Hematopoietic multipotent progenitor cell treated with erythropoietin and hydrocortisone succinate and interleukin-3 and kit ligand, for 6 days (in vitro differentiated cells): ENCODE data around the gene SMAD7.

ENCODE experiments used
- DNase-seq: peaks from one replicate; pipeline ENCODE4 v3.0.0-alpha.2; 2015

SMAD7 gene

GRCh38 chr18:48929212-48929612 is 21.6 kb downstream of the SMAD7 start:
- no peak for DNase-seq

- DNase-seq: peak; percentile 73
Measured at GRCh38 chr18:48928787-48929186, 22.0 kb downstream of the SMAD7 start.

- no peak for DNase-seq
Measured at GRCh38 chr18:48927286-48928080, 23.3 kb downstream of the SMAD7 start.

- DNase-seq: no peak
Measured at GRCh38 chr18:48926420-48926857, 24.3 kb downstream of the SMAD7 start.

GRCh38 chr18:48925491-48925780 is 25.3 kb downstream of the SMAD7 start:
- DNase-seq: no peak

- no peak for DNase-seq
Measured at GRCh38 chr18:48924630-48925490, 25.9 kb downstream of the SMAD7 start.

GRCh38 chr18:48923746-48924629 is 26.8 kb downstream of the SMAD7 start:
- no peak for DNase-seq

- peak; percentile 61 for DNase-seq
Measured at GRCh38 chr18:48922801-48923730, 27.7 kb downstream of the SMAD7 start.

- DNase-seq: no peak
Measured at GRCh38 chr18:48922226-48922800, 28.5 kb downstream of the SMAD7 start.

- no peak for DNase-seq
Measured at GRCh38 chr18:48921305-48922225, 29.2 kb downstream of the SMAD7 start.

- no peak for DNase-seq
Measured at GRCh38 chr18:48920408-48921038, 30.2 kb downstream of the SMAD7 start.

- DNase-seq: no peak
Measured at GRCh38 chr18:48919547-48919946, 31.2 kb downstream of the SMAD7 start.

- no peak for DNase-seq
Measured at GRCh38 chr18:48918660-48919456, 31.9 kb downstream of the SMAD7 start.

GRCh38 chr18:48917579-48918517 is 32.9 kb downstream of the SMAD7 start:
- DNase-seq: no peak

GRCh38 chr18:48915626-48916425 is 34.9 kb downstream of the SMAD7 start:
- peak; percentile 67 for DNase-seq

- DNase-seq: no peak
Measured at GRCh38 chr18:48914581-48915251, 36.0 kb downstream of the SMAD7 start.
